ENCODE data around the gene PRKAG2.

- TF ChIP-seq CREB1 (CRISPR knock-in tag; IDR thresholded peaks at IDR 0.05; ENCODE audit: low read depth) (no peak), POLR2AphosphoS5 (IDR thresholded peaks at IDR 0.05; ENCODE audit: low read depth) (no peak), CTCF (conservative IDR thresholded peaks at IDR 0.05; ENCODE audit: low read depth in 2 of 2) (no peak), JUNB (IDR thresholded peaks at IDR 0.05; ENCODE audit: unreplicated experiment) (no peak), EZH2phosphoT487 (IDR thresholded peaks at IDR 0.05; ENCODE audit: unreplicated experiment) (no peak), REST (IDR thresholded peaks at IDR 0.05; ENCODE audit: unreplicated experiment) (no peak), EZH2 (IDR thresholded peaks at IDR 0.05; ENCODE audit: low read depth, unreplicated experiment) (no peak), ZNF331 (CRISPR knock-in tag; IDR thresholded peaks at IDR 0.05; ENCODE audit: low read depth) (no peak), STAT1 (IDR thresholded peaks at IDR 0.05; ENCODE audit: unreplicated experiment) (no peak)
Measured at GRCh38 chr7:151744051-151744580, 132.8 kb downstream of the PRKAG2 start.
